ENCODE results near the gene CABLES2.

The CABLES2 gene

DNA sequence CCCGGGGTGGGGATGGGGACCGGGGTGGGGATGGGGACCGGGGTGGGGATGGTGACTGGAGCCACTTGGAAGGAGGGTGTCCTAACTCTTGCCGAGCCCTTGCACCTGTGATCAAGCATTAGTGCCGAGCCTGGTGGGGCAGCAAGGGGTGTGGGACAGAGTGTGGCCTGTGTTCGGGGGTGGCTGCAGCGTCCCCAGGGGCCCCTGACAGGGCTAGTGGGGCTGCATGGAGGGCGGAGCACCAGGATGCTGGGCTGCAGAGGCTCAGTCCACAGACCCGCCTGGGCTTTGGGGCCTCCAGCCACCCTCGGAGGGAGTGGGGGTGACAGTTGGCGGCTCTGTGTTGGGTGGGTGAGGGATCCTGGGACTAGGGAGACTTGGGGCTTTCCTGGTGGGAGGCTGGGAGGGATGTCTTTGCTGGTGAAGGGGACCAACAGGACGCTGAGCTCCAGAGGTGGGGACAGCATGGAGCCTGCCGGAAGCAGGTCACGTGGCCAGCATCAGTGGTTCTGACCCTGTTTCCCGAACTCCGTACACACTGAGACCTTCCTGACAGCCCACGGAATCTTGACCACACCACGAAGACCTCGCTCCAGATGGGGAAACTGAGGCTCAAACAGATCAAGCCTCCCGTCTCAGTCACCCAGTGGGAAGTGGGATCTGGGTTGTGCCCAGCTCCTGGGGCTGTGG lies 15.7 kb upstream of the CABLES2 start:
- DNase-seq (ENCODE audit: low read depth), result no peak
- TF ChIP-seq, protein P1, sequence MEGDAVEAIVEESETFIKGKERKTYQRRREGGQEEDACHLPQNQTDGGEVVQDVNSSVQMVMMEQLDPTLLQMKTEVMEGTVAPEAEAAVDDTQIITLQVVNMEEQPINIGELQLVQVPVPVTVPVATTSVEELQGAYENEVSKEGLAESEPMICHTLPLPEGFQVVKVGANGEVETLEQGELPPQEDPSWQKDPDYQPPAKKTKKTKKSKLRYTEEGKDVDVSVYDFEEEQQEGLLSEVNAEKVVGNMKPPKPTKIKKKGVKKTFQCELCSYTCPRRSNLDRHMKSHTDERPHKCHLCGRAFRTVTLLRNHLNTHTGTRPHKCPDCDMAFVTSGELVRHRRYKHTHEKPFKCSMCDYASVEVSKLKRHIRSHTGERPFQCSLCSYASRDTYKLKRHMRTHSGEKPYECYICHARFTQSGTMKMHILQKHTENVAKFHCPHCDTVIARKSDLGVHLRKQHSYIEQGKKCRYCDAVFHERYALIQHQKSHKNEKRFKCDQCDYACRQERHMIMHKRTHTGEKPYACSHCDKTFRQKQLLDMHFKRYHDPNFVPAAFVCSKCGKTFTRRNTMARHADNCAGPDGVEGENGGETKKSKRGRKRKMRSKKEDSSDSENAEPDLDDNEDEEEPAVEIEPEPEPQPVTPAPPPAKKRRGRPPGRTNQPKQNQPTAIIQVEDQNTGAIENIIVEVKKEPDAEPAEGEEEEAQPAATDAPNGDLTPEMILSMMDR (conservative IDR thresholded peaks at IDR 0.05; ENCODE audit: low read depth, low read length), result no peak
- H3K4me3 ChIP-seq (ENCODE audit: low read length), result no peak overlapping the region

DNA sequence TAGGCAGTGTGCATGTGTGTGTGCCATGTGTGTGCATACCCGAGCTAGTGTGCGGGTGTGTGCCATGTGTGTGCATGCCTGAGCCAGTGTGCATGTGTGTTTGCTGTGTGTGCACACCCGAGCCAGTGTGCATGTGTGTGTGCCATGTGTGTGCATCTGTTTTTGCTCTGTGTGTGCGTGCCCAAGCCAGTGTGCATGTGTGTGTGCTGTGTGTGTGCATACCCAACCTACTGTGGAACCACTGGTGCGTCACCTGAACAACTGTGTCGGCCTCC lies 14.6 kb upstream of the CABLES2 start:
- DNase-seq (ENCODE audit: low read depth), result no peak

DNA sequence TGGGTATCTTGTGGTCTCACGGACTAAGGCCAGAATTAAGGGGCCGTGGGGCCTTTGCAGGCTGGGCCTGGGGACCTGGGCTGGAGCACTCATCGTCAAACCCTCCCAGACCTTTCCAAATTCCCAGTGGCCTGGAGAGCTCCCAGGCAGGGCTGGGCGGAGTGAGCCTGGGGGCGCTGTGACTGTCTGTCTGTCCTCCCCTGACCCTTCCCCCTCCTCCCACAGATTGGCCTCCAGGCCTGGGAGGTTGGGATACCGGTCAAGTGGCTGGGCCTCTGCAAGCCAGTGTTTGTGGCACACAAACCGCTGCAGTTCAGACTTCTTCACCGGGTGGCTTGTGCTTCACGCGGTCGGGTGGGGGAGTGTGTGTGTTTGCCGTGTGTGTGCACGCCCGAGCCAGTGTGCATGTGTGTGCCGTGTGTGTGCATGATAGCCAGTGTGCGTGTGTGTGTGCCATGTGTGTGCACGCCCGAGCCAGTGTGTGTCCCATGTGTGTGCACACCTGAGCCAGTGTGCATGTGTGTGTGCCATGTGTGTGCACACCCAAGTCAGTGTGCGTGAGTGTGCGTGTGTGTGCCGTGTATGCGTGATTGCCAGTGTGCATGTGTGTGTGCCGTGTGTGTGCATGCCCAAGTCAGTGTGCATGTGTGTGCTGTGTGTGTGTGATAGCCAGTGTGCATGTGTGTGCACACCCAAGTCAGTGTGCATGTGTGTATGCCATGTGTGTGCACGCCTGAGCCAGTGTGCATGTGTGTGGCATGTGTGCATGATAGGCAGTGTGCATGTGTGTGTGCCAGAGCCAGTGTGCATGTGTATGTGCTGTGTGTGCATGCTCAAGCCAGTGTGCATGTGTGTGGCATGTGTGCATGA lies 14.0 kb upstream of the CABLES2 start:
- no peak for DNase-seq (ENCODE audit: low read depth)
- no peak overlapping the region for H3K4me3 ChIP-seq (ENCODE audit: low read length)
- TF ChIP-seq, protein P1 (conservative IDR thresholded peaks at IDR 0.05; ENCODE audit: low read depth, low read length), result no peak

More for the DNA sequence above, 14.6 kb upstream of the CABLES2 start:
- no peak overlapping the region for H3K4me3 ChIP-seq (ENCODE audit: low read length)
- TF ChIP-seq, protein P1 (conservative IDR thresholded peaks at IDR 0.05; ENCODE audit: low read depth, low read length), result no peak

DNA sequence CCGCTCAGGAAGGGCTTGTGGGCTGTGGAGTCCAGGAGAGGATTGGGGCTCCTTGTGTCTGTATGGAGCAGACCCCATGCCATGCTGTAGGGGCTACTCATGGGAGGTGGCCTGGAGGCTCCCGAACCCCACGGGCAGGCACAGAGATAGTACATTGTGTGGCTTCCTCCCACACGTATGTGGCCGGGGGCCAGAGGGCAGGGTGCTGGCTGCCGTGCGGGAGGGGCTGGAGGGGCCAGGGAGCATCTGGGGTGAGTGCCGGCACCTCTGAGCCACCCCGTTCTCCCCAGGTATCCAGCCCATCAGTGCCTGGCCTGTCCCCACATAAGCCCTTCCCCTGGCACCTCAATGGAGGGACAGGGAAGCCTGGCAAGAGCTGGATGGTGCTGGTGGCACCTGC lies 12.7 kb upstream of the CABLES2 start:
- TF ChIP-seq, protein P1 (conservative IDR thresholded peaks at IDR 0.05; ENCODE audit: low read depth, low read length), result no peak
- DNase-seq (ENCODE audit: low read depth), result no peak
- no peak overlapping the region for H3K4me3 ChIP-seq (ENCODE audit: low read length)

DNA sequence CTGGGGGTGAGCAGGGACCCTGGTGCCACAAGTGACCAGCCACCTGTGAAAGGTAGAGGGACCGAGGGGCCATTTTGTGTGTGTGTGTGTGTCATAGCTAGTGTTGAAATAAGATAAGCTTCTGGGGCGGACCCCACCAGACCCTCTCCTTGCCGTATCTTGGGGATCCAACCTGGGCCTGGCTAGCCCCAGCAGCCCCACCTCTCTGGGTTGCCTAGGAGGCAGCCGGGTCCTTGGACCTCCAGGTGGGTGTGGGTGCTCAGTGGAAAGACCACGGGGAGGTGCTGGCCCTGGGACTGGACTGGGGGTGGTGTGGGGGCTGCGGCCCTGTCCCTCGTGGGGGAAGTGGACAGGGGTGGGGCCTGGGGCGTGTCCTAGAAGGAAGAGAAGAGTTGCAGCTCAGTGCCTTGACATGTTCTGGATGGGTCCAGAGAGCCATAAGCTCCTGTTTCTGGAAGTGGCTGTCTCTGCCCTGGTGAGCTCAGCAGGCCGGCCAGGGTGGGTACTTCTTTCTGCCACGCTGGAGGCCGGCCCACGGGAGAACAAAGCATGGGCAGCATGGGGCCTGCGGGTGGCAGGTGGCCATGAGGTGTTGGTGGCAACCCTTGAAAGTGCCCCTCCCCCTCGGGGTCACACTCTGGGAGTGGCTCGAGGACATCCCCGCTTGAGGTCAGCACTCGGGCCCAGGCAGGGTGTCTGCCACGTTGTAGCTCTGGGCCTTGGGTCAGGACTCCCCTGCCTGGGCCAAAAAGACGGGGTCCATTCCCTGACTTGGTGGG lies 11.8 kb upstream of the CABLES2 start:
- no peak for DNase-seq (ENCODE audit: low read depth)
- TF ChIP-seq, protein P1 (conservative IDR thresholded peaks at IDR 0.05; ENCODE audit: low read depth, low read length), result no peak
- H3K4me3 ChIP-seq (ENCODE audit: low read length), result no peak overlapping the region

DNA sequence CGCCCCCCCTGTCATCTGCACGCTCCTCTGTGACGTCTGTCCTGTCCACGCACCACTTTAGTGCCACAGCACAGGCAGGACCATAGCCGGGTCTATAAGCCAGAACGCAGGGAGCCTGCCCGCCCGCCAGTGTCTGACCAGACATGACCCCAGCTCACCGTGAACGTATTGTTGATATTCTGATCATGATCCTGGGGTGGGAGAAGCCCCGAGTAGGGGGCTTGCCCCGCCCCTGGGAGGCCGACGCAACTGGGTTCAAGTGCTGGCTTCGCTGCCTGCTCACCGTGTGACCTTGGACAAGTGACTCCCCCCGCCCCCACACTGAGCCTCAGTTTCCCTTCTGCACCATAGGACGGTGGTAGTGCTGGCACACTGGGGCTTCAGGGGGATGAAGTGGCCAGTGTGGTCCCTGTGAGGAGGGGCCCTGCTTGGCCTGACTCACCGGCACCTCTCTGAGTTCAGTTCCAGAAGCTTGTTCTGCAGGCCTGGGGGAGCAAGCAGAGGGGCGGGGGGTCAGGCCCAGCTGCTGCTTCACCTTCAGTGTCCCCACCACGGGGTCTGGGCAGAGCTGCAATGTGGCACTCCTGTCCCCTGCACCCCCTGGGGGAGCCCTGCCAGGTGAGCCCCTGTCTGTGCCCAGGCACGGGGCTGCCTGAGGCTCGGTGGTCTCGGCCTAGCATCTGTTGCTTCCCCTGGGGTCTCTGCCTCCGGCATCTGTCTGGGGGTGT lies 11.1 kb upstream of the CABLES2 start:
- TF ChIP-seq, protein P1 (conservative IDR thresholded peaks at IDR 0.05; ENCODE audit: low read depth, low read length), result no peak
- no peak overlapping the region for H3K4me3 ChIP-seq (ENCODE audit: low read length)
- no peak for DNase-seq (ENCODE audit: low read depth)

Data from retinal pigment epithelial cell (primary cell).